HG03095 (cell line): ENCODE data around the gene CALR3.
"Not testable (repeated sequence)": the region's sequence is repeated elsewhere in the genome, so short reads cannot be mapped to it uniquely, and the experiment has no call there.

ENCODE experiments used
- ATAC-seq: cut with Tn5 transposase; IDR thresholded peaks from one replicate; pipeline ENCODE4 v1.9.1; 2021; ENCODE audit warnings: moderate library complexity; ENCODE audit not compliant: unreplicated experiment

The CALR3 gene

DNA sequence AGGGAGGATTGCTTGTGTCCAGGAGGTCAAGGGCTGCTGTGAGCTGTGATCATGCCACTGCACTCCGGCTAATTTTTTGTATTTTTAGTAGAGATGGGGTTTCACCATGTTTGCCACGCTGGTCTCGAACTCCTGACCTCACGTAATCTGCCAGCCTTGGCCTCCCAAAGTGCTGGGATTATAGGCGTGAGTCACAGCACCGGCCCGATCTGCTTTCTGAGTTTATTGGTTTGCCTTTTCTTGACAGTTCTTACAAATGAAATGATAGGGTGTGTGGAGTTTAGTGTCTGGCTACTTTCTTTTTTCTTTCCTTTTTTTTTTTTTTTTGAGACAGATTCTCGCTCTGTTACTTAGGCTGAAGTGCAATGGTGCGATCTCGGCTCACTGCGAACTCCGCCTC lies 1.1 kb upstream of the CALR3 start:
- ATAC-seq, result no peak

DNA sequence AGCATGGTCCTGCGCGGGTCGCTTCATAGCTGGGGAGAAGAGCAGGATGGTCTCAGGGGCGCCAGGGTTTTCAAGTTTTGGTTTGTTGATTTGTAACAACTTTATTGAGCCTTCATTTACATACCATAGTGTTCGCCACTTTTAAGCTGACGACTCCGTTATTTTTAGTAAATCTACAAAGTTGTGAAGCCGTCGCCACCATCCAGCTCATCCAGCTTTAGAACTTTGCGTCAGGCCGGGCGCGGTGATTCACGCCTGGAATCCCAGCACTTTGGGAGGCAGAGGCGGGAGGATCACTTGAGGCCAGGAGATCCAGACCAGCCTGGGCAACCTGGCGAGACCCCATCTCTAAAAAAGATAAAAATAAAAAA lies 631 bp upstream of the CALR3 start:
- no peak for ATAC-seq

DNA sequence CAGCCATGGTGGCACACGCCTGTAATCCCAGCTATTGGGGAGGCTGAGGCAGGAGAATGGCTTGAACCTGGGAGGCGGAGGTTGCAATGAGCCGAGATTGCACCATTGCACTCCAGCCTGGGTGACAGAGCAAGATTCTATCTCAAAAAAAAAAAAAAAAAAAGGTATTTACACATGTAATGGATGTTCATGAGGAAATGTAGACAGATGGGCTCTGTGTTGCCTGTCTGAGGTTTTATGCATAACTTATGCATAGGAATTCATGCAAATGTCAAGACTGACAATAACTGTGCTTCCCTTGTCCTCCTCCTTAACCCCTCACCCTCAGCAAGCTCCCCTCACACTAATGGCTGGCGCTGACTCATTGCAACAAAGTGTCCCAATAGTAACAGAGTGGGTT lies 9.5 kb downstream of the CALR3 start:
- not testable (repeated sequence) for ATAC-seq

DNA sequence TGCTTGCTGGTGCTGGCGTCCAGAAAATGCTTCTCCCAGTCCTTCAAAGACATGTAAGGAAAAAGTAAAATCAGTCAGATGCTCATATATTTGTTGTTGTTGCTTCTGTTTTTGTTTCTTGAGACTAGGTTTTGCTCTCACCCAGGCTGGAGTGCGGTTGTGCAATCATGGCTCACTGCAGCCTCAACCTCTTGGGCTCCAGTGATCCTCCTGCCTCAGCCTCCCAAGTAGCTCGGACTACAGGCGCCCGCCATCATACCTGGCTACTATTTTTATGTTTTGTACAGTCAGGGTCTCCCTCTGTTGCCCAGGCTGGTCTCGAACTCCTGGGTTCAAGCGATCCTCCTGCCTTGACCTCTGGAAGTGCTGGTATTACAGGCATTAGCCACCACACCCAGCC lies 13.2 kb downstream of the CALR3 start:
- ATAC-seq, result no peak

DNA sequence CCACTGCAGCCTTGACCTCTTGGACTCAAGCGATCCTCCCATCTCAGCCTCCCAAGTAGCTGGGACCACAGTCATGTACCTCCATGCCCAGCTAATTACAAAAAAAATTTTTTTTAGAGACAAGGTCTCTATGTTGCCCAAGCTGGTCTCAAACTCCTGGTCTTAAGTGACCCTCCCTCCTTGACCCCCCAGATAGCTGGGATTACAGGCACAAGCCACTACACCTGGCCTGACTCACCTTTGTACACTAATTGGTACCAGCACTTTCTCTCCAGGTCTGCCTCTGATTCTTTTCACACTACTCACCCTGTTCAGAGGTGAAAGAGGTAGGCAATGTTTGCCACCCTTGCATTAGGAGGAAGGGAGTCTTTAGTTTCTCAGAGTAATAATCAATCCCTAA lies 18.7 kb downstream of the CALR3 start:
- ATAC-seq, result no peak

DNA sequence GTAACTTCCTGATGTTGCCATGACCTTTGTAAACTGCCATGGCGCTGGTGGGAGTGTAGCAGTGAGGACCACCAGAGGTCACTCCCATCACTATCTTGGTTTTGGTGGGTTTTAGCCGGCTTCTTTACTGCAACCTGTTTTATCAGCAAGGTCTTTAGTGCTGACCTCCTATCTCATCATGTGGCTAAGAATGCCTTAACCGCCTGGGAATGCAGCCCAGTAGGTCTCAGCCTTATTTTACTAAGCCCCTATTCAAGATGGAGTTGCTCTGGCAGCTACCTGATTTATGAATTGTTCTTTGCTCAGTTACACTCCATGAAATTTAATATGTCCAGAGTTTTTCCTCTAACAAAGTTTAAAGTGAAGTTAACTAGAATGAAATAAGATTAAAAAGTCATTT lies 19.6 kb downstream of the CALR3 start:
- ATAC-seq, result no peak

DNA sequence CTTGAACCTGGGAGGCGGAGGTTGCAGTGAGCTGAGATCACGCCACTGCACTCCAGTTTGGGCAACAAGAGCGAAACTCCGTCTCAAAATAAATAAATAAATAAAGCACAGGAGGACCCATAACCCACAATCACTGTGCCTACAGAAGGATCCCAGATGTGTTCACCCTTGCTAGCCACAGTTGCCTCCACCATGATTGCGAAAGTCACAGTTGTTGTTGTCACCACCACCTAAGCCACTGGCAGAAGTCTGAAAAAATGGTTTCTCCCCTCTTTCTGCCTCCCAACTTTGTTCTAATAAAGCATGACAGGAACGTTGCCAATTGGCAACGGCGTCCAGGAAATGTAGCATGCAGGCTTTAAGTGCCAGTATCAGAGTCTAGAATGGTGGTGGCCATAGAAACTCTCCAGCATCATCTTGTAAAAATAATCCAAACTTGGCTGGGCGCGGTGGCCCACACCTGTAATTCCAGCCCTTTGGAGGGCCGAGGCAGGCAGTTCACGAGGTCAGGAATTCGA lies 22.0 kb downstream of the CALR3 start:
- ATAC-seq, result no peak

DNA sequence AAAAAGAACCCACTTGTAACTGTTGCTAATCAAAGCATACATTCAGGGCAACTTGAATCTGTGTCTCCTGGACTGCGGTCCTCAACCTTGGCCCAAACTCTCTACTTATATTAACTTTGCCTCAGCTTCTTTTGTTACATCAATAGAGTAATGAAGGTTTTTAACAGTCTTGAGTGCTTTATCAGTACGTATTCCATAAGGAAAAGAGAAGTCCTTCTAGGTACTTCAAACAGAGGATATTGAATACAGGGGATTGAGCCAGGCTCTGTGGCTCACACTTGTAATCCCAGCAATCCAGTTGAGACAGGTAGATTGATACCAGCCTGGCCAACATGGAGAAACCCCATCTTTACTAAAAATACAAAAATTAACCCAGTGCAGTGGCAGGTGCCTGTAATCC lies 23.0 kb downstream of the CALR3 start:
- ATAC-seq, result no peak

DNA sequence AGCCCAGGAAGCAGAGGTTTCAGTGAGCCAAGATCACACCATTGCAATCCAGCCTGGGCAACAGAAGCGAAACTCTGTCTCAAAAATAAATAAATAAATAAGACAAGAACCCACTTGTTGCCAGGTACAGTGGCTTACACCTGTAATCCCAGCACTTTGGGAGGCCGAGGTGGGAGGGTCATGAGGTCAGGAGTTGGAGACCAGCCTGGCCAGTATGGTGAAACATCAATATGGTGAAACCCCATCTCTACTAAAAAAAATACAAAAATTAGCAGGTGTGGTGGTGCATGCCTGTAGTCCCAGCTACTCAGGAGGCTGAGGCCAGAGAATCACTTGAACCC lies 23.4 kb downstream of the CALR3 start:
- ATAC-seq, result not testable (repeated sequence)

DNA sequence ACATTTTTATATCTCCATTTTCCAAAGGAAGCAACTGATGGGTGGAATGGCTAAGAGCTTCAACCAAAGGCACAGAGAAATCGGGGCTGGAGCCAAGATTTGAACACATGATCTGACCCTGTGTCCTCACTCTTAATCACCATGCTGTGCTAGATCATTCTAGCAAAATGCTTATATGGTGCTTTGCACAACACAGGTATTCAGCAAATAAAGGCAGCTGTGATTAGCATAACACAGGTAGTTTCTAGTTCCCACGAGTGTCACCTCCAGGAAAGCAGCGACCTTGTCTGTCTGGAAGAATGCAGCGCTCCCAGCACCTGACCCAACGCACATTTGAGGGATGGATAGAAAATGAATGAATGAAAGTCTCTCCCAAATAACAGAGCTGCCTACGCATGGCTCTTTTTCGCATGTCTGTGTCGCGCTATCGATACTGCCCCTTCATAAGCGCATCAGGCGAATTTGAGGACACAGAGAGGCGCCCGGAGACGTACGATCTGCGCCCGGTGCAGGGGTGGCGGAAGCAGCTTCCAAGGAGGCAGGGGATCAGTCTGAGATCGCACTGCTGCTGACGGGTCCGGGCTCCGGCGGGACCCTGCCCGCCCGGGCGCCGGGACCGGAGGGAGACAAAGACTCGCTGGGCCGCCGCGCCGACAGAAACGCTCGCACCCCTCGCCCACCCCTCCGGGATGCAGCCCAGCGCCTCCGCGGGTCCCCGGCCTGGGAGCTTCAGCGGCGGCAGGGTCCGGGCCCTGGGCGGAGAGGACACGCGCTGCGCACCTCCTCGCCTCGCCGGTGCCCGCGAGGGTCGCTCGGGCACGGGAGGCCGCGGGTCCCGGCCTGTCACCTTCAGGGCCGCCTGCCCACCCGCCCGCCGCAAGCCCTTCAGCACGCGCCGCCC lies 24.8 kb downstream of the CALR3 start:
- peak; percentile 33 for ATAC-seq

DNA sequence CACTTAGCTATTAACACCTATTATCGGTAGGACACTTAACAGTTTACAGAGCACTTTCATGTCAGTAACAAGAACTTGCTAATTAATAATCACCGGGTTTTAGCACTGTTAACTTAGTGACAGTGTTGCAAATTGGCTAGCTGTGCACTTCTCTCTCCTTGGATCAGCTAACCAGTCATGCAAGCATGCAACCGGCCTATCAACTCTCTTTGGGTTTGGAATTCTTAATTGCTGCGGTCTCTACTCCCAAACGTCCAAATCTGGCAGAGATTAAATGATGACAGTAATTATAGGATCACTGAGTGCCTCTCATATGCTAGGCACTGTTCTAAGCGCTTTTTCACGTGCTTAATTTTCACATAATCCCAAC lies 25.4 kb downstream of the CALR3 start:
- ATAC-seq, result no peak

DNA sequence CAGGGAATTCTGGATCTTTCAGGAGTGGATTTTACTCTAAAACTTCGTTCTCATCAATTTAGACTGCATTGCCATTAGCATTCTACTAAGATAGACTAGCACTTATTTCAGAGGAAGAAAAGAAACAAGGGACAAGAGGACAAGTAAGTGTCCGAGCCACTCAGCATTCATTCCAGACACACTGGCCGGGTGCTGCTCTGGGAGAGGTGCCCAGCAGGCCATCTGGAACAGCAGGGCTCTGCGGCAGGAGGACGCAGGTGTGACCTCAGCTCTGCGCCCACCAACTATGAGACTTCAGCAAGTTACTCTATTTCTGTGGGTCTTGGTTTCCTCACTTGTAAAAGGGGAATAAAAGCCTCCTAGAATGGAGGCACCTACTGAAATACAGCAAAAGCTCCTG lies 28.4 kb downstream of the CALR3 start:
- no peak for ATAC-seq

DNA sequence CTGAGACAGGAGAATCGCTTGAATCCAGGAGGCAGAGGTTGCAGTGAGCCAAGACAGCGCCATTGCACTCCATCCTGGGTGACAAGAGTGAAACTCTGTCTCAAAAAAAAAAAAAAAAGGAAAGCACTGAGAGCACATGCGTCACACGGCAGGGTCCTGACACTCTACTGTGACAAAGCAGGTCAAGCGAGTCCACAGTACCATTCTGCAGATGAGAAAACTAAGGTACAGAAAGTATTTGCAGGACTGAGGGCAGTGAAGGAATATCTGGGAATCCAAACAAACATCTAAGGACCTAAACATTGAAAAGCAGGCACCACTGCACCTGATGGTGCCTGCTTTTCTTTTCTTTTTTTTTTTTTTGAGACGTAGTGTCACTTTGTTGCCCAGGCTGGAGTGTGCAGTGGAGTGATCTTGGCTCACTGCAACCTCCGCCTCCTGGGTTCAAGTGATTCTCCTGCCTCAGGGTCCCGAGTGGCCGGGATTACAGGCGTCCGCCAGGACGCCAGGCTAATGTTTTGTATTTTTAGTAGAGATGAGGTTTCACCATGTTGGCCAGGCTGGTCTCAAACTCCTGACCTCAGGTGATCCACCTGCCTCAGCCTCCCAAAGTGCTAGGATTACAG lies 29.1 kb downstream of the CALR3 start:
- ATAC-seq, result not testable (repeated sequence)

DNA sequence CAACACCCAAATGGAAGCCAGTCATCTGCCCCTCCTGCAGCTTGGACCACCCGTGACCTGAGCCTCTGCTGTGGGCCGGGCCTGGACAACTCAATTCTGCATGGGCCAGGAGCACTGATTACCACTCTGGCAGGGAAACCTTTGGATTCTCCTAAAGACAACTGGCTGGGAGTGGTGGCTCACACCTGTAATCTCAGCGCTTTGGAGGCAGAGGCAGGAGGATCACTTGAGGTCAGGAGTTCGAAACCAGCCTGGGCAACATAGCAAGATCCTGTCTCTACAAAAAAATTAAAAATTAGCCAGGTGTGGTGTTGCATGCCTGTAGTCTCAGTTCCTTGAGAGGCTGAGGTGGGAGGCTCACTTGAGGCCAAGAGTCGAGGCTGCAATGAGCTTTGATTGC lies 30.7 kb downstream of the CALR3 start:
- no peak for ATAC-seq

DNA sequence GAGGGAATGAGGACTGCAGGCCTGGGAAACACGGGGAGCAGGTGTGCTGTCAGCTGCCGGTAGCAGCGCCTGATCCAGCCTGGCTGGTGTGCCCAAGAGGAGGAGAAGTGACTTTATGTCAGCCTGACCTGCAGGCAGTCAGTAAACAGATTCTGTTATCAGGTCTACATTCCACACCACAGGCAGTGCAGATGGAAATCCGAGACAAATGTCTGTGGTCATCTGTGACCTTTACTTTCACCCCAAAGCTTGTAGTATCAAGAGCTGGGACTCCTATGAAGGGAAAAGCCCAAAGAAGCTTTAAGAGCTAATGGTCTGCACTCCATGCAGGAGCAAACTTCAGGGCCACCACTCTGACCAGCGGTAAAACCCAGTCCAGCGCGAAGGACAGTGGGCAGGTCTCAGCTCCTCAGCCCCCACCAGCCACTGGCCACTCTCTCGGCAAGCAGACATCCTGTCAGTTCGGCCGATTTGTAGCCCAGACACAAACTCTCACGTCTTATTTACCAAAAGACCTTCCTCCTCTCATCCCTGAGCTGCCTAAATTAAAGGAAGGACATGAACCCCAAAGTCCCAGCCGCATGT lies 31.9 kb downstream of the CALR3 start:
- ATAC-seq, result no peak

DNA sequence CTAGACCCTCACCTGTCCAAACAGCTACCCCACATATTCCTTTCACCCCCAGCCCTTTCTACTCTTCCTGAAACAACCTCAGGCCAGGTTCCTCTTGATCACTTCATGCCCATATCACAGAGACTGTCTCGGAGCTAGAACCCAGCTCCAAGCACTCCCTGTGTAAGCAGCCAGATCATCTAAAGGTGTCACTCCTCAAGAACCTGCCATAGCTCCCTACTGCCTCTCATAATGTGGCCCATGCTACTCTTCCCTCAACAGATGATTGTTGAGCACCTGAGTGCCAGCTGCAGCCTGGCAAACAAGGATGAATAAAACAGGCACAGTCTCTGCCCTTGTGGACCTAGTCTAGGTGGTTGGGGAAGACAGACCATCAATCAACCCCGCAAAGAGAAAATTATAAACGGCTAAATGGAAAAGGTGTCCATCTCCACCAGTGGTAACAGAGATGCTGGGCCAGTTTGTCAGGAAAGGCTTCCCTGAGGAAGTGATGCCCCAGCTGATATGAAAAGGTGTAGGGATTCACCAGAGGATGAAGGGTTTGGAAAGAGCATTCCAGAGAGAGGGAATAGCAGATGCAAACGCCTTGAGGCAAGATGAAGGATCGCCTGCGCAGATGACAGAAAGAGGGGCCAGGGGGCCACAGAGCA lies 32.5 kb downstream of the CALR3 start:
- ATAC-seq, result no peak

DNA sequence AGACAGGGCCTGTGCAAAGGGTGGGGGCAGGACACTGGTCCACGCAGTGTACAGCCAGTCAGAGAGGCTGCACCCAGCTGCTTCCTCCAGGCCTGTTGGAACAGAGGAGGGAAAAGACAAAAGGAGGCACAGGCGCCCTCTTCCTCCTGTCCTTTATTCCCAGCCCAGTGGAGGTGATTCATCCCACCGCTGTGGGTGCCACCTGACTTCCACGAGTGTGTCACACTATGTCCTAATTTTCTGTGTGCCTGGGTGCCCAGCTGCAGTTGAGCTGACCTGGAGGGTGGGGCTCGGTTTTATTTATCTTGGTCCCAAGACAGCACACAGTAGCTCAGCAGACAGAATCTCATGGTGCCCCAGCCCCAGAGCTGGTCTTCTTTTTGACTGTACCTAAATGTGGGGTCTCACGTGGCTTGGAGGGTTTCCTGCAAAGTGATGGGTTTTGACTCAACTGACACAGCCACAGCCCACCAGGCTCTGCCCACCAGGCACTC lies 33.2 kb downstream of the CALR3 start:
- no peak for ATAC-seq

DNA sequence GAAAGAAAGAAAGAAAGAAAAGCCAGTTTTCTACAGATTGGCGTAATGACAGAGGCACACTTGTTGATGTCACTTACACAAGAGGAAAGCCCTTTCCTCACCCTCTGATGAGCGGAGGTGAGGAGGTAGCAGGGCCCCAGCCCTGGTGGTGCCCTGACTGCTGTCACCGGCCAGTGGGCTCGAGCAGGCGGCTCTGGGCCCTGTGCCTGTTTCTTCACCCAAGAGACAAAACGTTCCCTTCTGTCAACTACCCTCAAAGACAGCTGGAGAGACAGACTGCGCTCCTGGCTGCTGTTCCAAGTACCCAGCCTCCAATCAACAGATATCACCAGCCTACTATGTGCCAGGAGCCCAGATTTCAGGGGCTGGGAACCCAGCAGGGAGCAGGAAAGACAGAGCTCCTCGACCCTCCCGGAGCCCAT lies 34.3 kb downstream of the CALR3 start:
- no peak for ATAC-seq

DNA sequence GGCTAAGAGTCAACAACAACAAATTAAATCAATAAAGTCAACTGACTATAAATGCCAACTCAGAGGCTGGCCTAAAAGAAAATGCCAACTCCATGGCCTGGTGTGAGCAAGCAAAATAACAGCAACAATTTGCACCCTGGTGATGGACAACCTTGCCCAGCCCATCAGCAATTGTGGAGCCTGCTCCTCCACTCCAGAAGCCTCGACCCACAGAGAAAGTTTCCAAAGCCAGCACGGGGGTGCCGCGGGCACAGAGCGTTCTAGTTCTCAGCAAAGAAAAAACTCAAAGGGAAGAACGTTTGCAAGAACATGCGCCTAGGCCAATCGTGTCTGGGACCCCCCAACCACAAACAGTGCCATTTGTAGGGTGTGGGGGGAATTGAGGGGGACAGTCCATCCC lies 35.5 kb downstream of the CALR3 start:
- ATAC-seq, result no peak

DNA sequence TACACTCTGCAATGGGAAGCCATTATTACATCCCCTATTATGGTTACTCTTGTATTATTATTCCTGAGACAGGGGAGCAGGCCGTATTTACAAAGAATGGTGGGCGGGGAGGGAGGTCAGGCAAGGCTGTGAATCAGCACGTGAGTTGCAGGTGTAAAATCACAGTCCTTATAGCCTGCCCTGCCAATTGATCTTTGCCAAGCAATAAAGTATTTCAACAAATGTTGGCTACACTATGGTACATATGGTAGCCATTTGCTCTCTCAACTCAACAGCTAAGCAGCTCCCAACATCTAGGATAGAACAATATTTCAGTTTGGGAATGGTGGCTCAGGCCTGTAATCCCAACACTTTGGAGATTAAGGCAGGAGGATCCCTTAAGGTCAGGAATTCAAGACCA lies 36.3 kb downstream of the CALR3 start:
- no peak for ATAC-seq
